HEK293 (cell line): ENCODE results near the gene BEST1.

Experiments used
- CTCF ChIP-seq: fragments of 450-650 bp; formaldehyde crosslinking; IDR thresholded peaks from 2 replicates; pipeline ENCODE4 v1.5.1; 2016; ENCODE audit warnings: missing biosample characterization, missing genetic modification characterization
- KLF8 ChIP-seq: fragments of 450-650 bp; formaldehyde crosslinking; IDR thresholded peaks from 2 replicates; pipeline ENCODE4 v1.5.1; 2016; ENCODE audit warnings: missing biosample characterization, missing genetic modification characterization
- REST ChIP-seq: fragments of 450-650 bp; formaldehyde crosslinking; IDR thresholded peaks from 2 replicates; pipeline ENCODE4 v1.5.1; 2016; ENCODE audit warnings: missing biosample characterization, missing genetic modification characterization
- SETDB1 ChIP-seq: IDR thresholded peaks from one replicate; pipeline ENCODE4 v1.6.1; 2017; ENCODE audit warnings: mild to moderate bottlenecking, low read length, moderate library complexity, mixed read lengths; ENCODE audit not compliant: insufficient read length
- ZNF16 ChIP-seq: fragments of 450-650 bp; formaldehyde crosslinking; IDR thresholded peaks from 2 replicates; pipeline ENCODE4 v1.5.1; 2016; ENCODE audit warnings: low read depth, missing biosample characterization, missing genetic modification characterization
- ZNF350 ChIP-seq: fragments of 450-650 bp; formaldehyde crosslinking; IDR thresholded peaks from 2 replicates; pipeline ENCODE4 v1.5.0; 2017; ENCODE audit warnings: missing biosample characterization, mild to moderate bottlenecking, missing genetic modification characterization
- TF ChIP-seq, protein P1 (sequence below): fragments of 450-650 bp; formaldehyde crosslinking; IDR thresholded peaks from 2 replicates; pipeline ENCODE4 v1.5.1; 2016; ENCODE audit warnings: missing biosample characterization, missing genetic modification characterization, low read depth

GRCh38 chr11:61955422-61956135 lies 5.4 kb downstream of the BEST1 start:
- no peak for TF ChIP-seq REST (tag by site-specific recombination)
- no peak for TF ChIP-seq ZNF350 (tag by site-specific recombination)
- no peak for TF ChIP-seq CTCF (tag by site-specific recombination)
- TF ChIP-seq ZNF16 = no peak
- TF ChIP-seq, protein P1, sequence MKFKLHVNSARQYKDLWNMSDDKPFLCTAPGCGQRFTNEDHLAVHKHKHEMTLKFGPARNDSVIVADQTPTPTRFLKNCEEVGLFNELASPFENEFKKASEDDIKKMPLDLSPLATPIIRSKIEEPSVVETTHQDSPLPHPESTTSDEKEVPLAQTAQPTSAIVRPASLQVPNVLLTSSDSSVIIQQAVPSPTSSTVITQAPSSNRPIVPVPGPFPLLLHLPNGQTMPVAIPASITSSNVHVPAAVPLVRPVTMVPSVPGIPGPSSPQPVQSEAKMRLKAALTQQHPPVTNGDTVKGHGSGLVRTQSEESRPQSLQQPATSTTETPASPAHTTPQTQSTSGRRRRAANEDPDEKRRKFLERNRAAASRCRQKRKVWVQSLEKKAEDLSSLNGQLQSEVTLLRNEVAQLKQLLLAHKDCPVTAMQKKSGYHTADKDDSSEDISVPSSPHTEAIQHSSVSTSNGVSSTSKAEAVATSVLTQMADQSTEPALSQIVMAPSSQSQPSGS = no peak
- TF ChIP-seq KLF8 (tag by site-specific recombination) = peak; percentile 25; the same call in 1 of the 2 replicates
- no peak for TF ChIP-seq SETDB1
